H1 (cell line): ENCODE results near the gene USH1G. TPM values are rescaled to one million over a fixed set of nuclear protein-coding genes. Genes with fewer than 3 reads are reported as not detected.

Experiments used
- ATF2 ChIP-seq: IDR thresholded peaks from 2 replicates; pipeline ENCODE4 v1.6.1; 2012; ENCODE audit warnings: low read length, inconsistent platforms
- ATF3 ChIP-seq: IDR thresholded peaks from 2 replicates; pipeline ENCODE4 v1.6.1; 2011; ENCODE audit warnings: low read depth, mild to moderate bottlenecking, low read length; ENCODE audit not compliant: insufficient read depth
- CBX5 ChIP-seq: fragments of 300-800, 300-1000 bp; sonication (generic); IDR thresholded peaks from 2 replicates; pipeline ENCODE4 v1.7.1; 2016; ENCODE audit warnings: antibody characterized with exemption, low read length, low read depth
- CHD2 ChIP-seq: IDR thresholded peaks from 2 replicates; pipeline ENCODE4 v1.6.1; 2012; ENCODE audit warnings: low read length, improper control_type of control experiment
- CREB1 ChIP-seq: IDR thresholded peaks from 2 replicates; pipeline ENCODE4 v1.6.1; 2012; ENCODE audit warnings: inconsistent platforms
- CTCF ChIP-seq, 3 experiments: IDR thresholded peaks; 1 replicate in 2 of 3; 2 replicates in 1 of 3; pipeline versions ENCODE4 v1.5.1 to v1.6.1; 2011; ENCODE audit warnings: low read length in 3 of 3, mild to moderate bottlenecking in 3 of 3, inconsistent platforms in 2 of 3, low read depth in 1 of 3, moderate library complexity in 1 of 3; ENCODE audit not compliant: insufficient read depth in 1 of 3; ENCODE audit errors: control extremely low read depth in 1 of 3
- EGR1 ChIP-seq: IDR thresholded peaks from 2 replicates; pipeline ENCODE4 v1.6.1; 2011; ENCODE audit warnings: low read depth, low read length, borderline replicate concordance
- EP300 ChIP-seq, 2 experiments: IDR thresholded peaks; 1 replicate in 1 of 2; 2 replicates in 1 of 2; pipeline ENCODE4 v1.6.1; 2011 to 2012; ENCODE audit warnings: low read depth in 2 of 2, low read length in 2 of 2, mild to moderate bottlenecking in 2 of 2, borderline replicate concordance in 1 of 2, inconsistent platforms in 1 of 2, moderate library complexity in 1 of 2
- EZH2 ChIP-seq: fragments of 200-600 bp; sonication (generic); IDR thresholded peaks from 2 replicates; pipeline ENCODE4 v1.7.1; 2012; ENCODE audit warnings: low read depth, mild to moderate bottlenecking, moderate library complexity, low read length, inconsistent platforms; ENCODE audit not compliant: severe bottlenecking
- JUN ChIP-seq: IDR thresholded peaks from 2 replicates; pipeline ENCODE4 v1.6.1; 2011; ENCODE audit warnings: low read depth, mild to moderate bottlenecking, improper control_type of control experiment, low read length
- JUND ChIP-seq: IDR thresholded peaks from 2 replicates; pipeline ENCODE4 v1.6.1; 2011; ENCODE audit warnings: mild to moderate bottlenecking, improper control_type of control experiment, low read length
- KDM4A ChIP-seq: IDR thresholded peaks from one replicate; pipeline ENCODE4 v1.7.1; 2012; ENCODE audit warnings: low read depth, mild to moderate bottlenecking, moderate library complexity, low read length, inconsistent platforms; ENCODE audit not compliant: severe bottlenecking
- PHF8 ChIP-seq: fragments of 200-600 bp; sonication (generic); conservative IDR thresholded peaks from 2 replicates; pipeline ENCODE4 v1.7.1; 2012; ENCODE audit warnings: low read depth, mild to moderate bottlenecking, inconsistent platforms, low read length, moderate library complexity
- POLR2A ChIP-seq, 2 experiments: IDR thresholded peaks; 1 replicate in 1 of 2; 2 replicates in 1 of 2; pipeline ENCODE4 v1.6.1; 2011; ENCODE audit warnings: low read depth in 2 of 2, low read length in 2 of 2, mild to moderate bottlenecking in 2 of 2; ENCODE audit errors: control extremely low read depth in 1 of 2
- SAP30 ChIP-seq: fragments of 300-600 bp; sonication (generic); IDR thresholded peaks from 2 replicates; pipeline ENCODE4 v1.7.1; 2012; ENCODE audit warnings: low read length, moderate library complexity, mild to moderate bottlenecking, inconsistent platforms; ENCODE audit not compliant: insufficient read depth, insufficient replicate concordance
- SP4 ChIP-seq: IDR thresholded peaks from 2 replicates; pipeline ENCODE4 v1.6.1; 2012; ENCODE audit warnings: low read length, inconsistent platforms
- SRF ChIP-seq: IDR thresholded peaks from 2 replicates; pipeline ENCODE4 v1.6.1; 2011; ENCODE audit warnings: mild to moderate bottlenecking, low read depth, low read length, moderate library complexity
- TAF1 ChIP-seq: IDR thresholded peaks from 2 replicates; pipeline ENCODE4 v1.6.1; 2011; ENCODE audit warnings: mild to moderate bottlenecking, low read depth, low read length
- TAF7 ChIP-seq: optimal IDR thresholded peaks from 2 replicates; pipeline ENCODE3; 2011; ENCODE audit warnings: low read depth, mild to moderate bottlenecking, inconsistent platforms, low read length, moderate library complexity, borderline replicate concordance
- polyA plus RNA-seq, 7 experiments: library from polyadenylated mRNA; depleted of rRNA in 3 of 7; stranded (reverse) in 5 of 7; unstranded in 2 of 7; fragments of >200 nt in 5 of 7; fragments of 200-250 nt in 2 of 7; gene quantifications; 1 replicate in 5 of 7; 2 replicates in 1 of 7; 4 replicates in 1 of 7; pipeline versions ENCODE4 v1.2.1 to v1.2.3, GENCODE V29; 2011 to 2013; ENCODE audit warnings: missing spikeins in 2 of 7, mixed read lengths in 2 of 7
- total RNA-seq: library from RNA; stranded (reverse); fragmentation: NEBNext Ultra II Directional; extraction: Animal tissue kit (Norgen Biotek cat#: 25700); gene quantifications from 2 replicates; pipeline ENCODE4 v1.2.1, GENCODE V29; 2021

USH1G gene
- total and polyA plus RNA-seq, 2 of the 8 experiments (the other 6 are each of a cell fraction or from before 2014, with no cell fraction given) = 1.6 to 4.3 TPM

GRCh38 chr17:74873037-74873873, 49.8 kb downstream of the USH1G start (continued):
- TF ChIP-seq CHD2 (peak; percentile 82), EZH2 (no peak), TAF7 (peak; percentile 71), PHF8 (peak; percentile 96), CREB1 (peak; percentile 99), KDM4A (peak; percentile 95), EP300 (IDR thresholded peaks at IDR 0.05; ENCODE audit: borderline replicate concordance in 1 of 2, low read depth in 2 of 2, low read length in 2 of 2) (peak in 1 of 2 experiments; percentile 58; a peak in 1 of 3 replicates), ATF3 (peak; percentile 98), EGR1 (no peak), TAF1 (peak; percentile 90), CTCF (IDR thresholded peaks at IDR 0.05; ENCODE audit: control extremely low read depth in 1 of 3, insufficient read depth in 1 of 3, low read depth in 1 of 3, low read length in 3 of 3) (no peak), SRF (peak; percentile 72), JUND (0 out of 2 replicates have a peak, but pooled peaks have one; percentile 11), SAP30 (peak; percentile 65), ATF2 (peak; percentile 70; the same call in 1 of the 2 replicates), SP4 (peak; percentile 93; the same call in 1 of the 2 replicates), CBX5 (no peak), POLR2A (IDR thresholded peaks at IDR 0.05; ENCODE audit: control extremely low read depth in 1 of 2, low read depth in 2 of 2, low read length in 2 of 2) (peak in 1 of 2 experiments; percentile 98; a peak in 2 of 3 replicates), JUN (no peak)
